ENCODE measurements around the gene LRP5. TPM values are rescaled to one million over a fixed set of nuclear protein-coding genes. Genes with fewer than 3 reads are reported as not detected.
A peak's percentile ranks its signal among the peaks of the same experiment; 100 is the strongest.

LRP5 gene
- total RNA-seq, 1 donor from 2014 or later: 42.5 TPM

DNA sequence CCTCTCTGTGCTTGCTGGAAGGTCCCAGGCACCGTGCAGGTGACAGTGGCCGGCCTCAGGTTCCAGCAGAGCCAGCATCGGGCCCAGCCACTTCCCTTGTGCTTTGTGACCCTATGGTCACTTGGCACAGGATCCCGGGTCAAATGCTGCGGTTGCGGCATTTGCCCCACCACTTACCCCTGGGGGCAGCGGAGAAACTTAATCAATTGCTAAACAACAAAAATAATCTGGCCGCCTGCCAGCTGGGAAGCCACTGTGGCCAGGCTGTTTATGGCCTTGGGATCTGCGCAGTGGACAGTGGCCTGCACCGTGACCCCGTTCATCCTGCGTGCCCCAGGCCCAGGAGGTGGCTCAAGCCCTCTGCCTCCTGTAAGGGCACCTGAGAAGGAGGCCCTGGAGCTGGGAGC is 65.0 kb downstream of the LRP5 start:
- no peak overlapping the region for H3K4me3 ChIP-seq
- TF ChIP-seq POLR2A (IDR thresholded peaks at IDR 0.05) (no peak), POLR2AphosphoS5 (IDR thresholded peaks at IDR 0.05; ENCODE audit: insufficient read depth in 1 of 2, low read depth in 1 of 2) (no peak)
- TF ChIP-seq, protein P1, sequence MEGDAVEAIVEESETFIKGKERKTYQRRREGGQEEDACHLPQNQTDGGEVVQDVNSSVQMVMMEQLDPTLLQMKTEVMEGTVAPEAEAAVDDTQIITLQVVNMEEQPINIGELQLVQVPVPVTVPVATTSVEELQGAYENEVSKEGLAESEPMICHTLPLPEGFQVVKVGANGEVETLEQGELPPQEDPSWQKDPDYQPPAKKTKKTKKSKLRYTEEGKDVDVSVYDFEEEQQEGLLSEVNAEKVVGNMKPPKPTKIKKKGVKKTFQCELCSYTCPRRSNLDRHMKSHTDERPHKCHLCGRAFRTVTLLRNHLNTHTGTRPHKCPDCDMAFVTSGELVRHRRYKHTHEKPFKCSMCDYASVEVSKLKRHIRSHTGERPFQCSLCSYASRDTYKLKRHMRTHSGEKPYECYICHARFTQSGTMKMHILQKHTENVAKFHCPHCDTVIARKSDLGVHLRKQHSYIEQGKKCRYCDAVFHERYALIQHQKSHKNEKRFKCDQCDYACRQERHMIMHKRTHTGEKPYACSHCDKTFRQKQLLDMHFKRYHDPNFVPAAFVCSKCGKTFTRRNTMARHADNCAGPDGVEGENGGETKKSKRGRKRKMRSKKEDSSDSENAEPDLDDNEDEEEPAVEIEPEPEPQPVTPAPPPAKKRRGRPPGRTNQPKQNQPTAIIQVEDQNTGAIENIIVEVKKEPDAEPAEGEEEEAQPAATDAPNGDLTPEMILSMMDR (IDR thresholded peaks at IDR 0.05): no peak
- peaks cover 64% of the 10 kb centered on the region for H3K4me1 ChIP-seq
- no peaks in the 10 kb centered on the region for H3K27me3 ChIP-seq
- no peak for DNase-seq (ENCODE audit: extremely low spot score in 2 of 2)
- no peak overlapping the region for H3K27ac ChIP-seq
- intact Hi-C loops (cut with DNase I): no loop called here
- H3K36me3 ChIP-seq: no peaks in the 10 kb centered on the region
- no peaks in the 10 kb centered on the region for H3K9me3 ChIP-seq

DNA sequence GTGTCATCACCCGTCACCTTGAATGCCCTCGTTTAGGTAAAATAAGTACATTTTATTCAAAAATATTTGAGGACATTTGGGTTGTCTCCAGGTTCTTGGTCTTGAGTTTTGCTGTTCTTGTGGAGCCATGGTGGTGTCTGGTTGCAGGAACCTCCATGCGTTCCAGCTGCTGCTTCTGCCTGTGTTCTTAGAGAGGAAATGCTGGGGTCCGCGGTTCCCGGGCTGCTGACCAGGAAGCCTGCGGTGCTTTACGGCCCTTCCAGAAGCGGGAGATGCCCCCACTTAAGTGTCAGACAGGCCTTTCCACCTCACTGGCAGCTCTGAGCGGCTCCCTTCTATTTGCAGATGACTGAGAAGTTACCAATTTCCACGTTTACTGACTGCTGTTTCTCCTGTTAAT is 66.8 kb downstream of the LRP5 start:
- Histone ChIP-seq H3K27ac (no peak overlapping the region), H3K27me3 (no peaks in the 10 kb centered on the region), H3K36me3 (no peaks in the 10 kb centered on the region), H3K9me3 (no peaks in the 10 kb centered on the region), H3K4me3 (no peak overlapping the region), H3K4me1 (peaks cover 48% of the 10 kb centered on the region)
- intact Hi-C loops (cut with DNase I): no loop called here
- no peak for DNase-seq (ENCODE audit: extremely low spot score in 2 of 2)
- TF ChIP-seq, protein P1 (IDR thresholded peaks at IDR 0.05): no peak
- TF ChIP-seq POLR2AphosphoS5 (IDR thresholded peaks at IDR 0.05; ENCODE audit: insufficient read depth in 1 of 2, low read depth in 1 of 2): no peak
- no peak for TF ChIP-seq POLR2A (IDR thresholded peaks at IDR 0.05)

DNA sequence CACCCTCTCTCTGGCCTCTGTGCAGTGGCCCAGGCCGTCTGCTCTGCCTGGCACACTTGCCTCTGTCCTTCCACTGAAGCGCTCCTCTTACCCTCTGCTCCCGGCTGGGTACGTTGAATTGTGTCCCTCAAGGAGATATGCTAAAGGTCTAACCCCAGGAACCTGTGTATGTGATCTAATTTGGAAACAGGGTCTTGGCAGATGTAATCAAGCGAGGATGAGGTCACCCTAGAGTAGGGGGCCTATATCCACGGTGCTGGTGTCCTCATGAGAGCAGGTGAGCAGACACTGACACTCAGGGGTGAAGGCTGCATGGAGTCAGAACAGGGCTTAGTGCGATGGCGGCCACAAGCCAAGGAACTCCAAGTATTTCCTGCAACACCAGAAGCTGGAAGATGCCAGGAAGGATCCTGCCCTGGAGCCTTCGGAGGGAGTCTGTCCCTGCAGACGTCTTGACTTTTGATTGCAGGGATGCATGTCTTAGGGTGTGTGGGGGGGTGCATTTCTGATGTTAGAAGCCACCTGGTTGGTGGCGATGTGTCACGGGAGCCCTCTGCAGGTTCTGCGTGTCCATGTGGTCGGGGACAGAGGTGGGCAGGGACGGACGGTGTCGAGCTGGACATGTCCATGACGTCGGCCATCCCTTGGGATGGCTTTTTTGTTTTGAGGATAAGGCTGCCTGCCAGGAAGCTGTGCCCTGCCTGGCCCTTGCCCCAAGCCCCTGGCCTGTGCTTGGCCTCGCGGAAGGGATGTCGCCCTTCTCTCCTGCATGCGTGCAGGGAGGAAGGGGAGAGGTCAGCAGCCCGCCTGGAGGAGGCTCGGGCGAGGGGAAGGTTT is 68.6 kb downstream of the LRP5 start:
- TF ChIP-seq, protein P1 (IDR thresholded peaks at IDR 0.05): no peak
- TF ChIP-seq POLR2AphosphoS5 (IDR thresholded peaks at IDR 0.05; ENCODE audit: insufficient read depth in 1 of 2, low read depth in 1 of 2) (no peak), POLR2A (IDR thresholded peaks at IDR 0.05) (no peak)
- no peaks in the 10 kb centered on the region for H3K27me3 ChIP-seq
- DNase-seq (ENCODE audit: extremely low spot score in 2 of 2): no peak
- H3K9me3 ChIP-seq: no peaks in the 10 kb centered on the region
- no peaks in the 10 kb centered on the region for H3K36me3 ChIP-seq
- peak overlapping the region in 1 of 2 donors; percentile 28 for H3K4me3 ChIP-seq
- H3K27ac ChIP-seq: peak overlapping the region; percentile 10
- intact Hi-C loops (cut with DNase I): loop anchor here (5.0 kb wide), 3 partner anchors 79 to 169 kb away; partner anchors contain the start of gene KMT5B
- H3K4me1 ChIP-seq: peaks cover 34% of the 10 kb centered on the region

DNA sequence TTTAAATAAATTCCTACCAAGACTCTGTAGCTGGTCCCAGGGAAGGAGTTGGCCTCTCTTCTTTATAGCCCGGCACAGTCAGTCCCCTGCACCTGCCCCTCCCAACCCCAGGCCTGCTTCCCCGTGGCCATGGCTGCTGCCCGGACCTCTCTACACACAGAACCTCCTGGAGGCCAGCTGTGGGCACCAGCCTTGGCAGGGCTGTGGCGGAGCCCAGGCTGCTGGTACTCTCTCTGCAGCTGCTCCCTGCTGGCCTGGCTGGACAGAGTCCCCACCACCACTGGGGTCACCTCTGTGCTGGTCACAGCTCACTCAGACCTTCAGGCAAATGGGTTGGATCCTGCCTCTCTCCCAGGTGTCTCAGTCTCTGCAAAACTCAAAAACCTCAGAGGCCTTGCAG is 69.3 kb downstream of the LRP5 start:
- no peak for DNase-seq (ENCODE audit: extremely low spot score in 2 of 2)
- intact Hi-C loops (cut with DNase I): loop anchor here (5.0 kb wide), 3 partner anchors 79 to 169 kb away; partner anchors contain the start of gene KMT5B
- Histone ChIP-seq H3K4me1 (peaks cover 33% of the 10 kb centered on the region), H3K4me3 (peak overlapping the region in 1 of 2 donors; percentile 28), H3K27me3 (no peaks in the 10 kb centered on the region), H3K9me3 (no peaks in the 10 kb centered on the region), H3K36me3 (peaks cover 0 to 6% of the 10 kb centered on the region in 2 donors), H3K27ac (peak overlapping the region; percentile 10)
- TF ChIP-seq POLR2A (IDR thresholded peaks at IDR 0.05): no peak
- no peak for TF ChIP-seq POLR2AphosphoS5 (IDR thresholded peaks at IDR 0.05; ENCODE audit: insufficient read depth in 1 of 2, low read depth in 1 of 2)
- TF ChIP-seq, protein P1 (IDR thresholded peaks at IDR 0.05): no peak

All from vagina (tissue), 2 donors.